Hematopoietic multipotent progenitor cell treated with erythropoietin and hydrocortisone succinate and interleukin-3 and kit ligand, for 15 days (in vitro differentiated cells): ENCODE data around the gene GPC5.

ENCODE experiments used
- DNase-seq: peaks from one replicate; pipeline ENCODE4 v3.0.0-alpha.2; 2015; ENCODE audit warnings: low spot score

GPC5 gene

DNA sequence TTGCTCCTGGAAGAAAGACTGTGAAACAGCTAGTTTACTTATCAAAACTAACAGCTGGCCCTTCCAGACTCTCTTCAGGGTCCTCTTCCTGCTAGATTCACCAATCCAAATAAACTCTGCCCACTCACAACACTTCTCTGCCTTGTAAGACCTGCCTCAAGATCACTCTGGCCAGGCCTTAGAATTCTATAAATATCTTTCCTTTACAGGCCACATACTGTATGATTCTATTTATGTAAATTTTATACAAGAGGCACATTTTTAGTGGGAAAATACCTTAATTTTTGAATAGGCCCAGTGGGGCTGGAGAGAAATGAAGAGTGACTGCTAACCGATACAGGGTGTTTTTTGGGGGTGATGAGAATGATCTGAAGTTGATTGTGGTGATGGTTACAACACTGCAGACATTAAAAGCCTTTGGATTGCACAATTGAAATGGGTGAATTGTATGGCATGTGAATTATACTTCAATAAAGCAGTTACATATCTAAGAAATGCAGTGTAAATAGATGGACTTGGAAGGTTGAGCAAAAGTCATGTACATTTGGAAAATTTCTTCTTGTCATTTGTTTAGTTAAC, 141.8 kb downstream of the GPC5 start:
- DNase-seq = no peak

DNA sequence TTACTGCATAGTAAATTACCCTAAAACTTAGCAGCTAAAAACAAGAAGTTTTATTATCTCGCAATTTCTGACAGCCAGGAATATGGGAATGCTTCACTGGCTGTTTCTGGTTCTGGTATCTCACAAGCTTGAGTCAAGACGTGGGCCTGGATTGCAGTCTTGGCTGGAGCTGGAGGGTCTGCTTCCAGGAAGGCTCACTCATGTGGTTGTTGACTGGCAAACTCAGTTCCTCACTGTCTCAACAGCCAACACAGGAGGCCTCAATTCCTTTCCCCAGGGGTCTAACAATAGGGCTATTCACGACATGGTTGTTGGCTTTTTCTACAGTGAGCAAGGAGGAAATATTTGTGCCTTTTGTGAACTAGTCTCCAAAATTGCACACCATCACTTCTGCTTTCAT, 146.3 kb downstream of the GPC5 start:
- DNase-seq = no peak

DNA sequence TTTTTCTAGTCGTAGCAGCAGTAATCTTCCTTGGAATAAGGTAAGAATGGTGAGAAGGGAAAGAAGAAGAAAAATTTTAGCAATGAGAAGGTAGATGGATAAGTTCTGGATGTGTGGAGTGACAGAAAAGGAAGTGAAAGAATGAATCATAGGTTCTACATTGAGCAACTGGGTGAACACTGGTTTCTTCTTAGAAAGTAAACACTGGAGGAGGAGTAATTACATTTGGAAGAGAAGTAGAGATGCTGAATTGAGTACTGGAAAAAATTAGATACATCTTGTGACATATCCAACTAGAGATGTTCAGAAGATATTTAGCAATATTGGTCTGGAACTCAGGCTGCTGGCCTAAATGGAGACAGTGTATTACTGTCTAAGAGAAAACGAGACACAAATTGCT, 148.5 kb downstream of the GPC5 start:
- DNase-seq = no peak

DNA sequence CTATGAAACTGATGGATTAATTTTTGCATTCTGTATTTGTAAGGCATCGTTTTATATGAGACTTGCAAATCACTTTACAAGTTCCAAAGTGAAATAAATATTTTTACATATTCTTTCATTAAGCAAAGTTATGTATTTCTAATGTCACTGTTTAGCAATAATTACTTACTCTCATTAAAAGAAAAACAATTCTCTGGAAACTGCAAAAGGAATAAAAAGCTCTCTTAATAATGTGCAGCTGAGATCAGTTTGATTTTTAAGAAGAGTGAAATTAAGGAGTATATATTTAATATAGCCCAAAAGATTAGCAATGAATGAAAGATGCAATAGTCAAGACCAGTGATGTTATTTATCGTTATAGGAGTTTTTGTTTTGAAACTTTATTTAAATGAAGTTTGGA, 155.2 kb downstream of the GPC5 start:
- no peak for DNase-seq

DNA sequence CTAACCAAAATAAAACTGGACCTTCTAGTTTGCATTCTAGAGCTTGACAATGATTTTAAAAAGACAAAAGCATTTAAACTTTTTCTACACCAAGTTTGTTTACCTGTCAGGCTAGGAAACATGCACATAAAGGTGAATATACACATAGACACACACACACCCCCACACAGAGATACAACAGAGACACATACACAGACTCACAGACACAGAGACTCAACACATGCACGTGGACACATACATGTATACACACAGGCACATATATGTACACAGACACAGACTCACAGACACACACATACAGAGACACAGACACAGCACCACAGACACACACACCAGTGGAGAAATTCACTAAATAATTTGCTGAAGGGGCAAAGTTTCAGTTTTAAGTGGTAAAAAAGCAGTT, 155.7 kb downstream of the GPC5 start:
- no peak for DNase-seq

DNA sequence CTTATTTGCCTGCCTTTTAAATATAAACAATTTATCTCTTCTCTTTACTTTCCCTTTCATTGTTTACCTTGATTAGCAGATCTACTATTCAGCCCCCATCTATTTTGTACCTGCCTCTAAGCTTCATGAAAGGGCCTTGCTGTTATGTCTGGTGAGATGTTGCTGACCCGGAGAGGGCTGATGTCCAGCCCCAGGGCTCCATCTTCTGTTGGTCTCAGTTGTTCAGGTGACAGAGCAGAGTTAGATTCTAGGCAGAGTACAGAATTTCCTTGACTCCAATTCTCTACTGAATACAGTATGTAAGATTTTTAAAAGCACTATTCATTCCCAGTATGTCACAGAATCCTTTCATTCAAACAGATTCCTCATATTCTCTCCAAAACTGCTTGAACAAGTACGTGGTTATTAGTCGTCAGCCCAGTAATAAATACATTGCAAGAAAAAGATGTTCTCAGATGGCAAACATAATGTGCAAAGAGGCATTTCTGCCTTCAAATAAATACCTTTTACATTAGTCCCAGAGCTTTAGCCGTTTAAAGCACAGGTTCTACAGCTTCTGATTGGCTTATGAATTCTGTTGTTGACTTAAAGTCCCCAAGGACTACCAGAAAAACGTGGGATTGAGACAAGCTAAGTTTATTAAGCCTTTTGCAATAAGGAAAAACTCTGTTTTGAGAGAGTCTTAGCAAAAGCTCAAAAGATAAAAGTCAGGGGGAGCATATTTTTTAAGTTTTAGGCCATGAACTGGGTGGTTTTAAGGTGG, 159.1 kb downstream of the GPC5 start:
- no peak for DNase-seq

DNA sequence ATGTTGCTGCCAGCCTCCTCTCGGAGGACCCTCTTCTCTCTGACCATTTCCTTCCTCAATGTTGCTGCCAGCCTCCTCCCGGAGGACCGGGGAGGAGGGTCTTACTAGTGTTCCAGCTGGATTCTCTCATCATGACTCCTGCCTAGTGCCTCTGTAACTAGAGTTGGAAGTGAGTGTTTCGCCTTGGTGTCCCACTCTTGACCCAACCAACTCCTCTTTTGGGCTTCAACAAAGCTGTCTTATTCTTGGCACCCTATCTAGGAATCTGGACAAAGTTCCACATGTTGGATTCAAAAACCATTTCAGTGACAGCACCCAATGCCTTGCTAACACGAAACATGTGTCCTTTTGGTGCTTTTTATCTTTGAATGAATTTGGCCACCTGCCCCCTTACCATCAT, 165.4 kb downstream of the GPC5 start:
- DNase-seq = no peak

DNA sequence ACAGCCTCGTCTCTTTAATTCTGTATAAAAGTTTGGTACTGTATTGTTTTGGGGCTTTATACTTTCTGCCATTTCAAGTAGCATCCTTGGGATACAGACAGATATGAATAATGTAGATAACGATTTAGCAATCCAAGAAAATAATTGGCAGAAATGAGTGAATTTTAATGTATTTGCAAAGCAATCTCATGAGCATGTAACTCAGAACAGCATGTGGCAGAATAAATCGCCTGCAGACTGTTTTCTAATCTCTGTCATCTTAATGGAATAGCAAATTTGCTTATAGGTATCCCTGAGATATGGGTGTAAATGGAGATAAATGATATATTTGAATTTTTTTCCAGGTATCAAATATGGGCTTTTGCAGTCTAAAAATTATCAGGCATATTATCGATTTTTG, 166.0 kb downstream of the GPC5 start:
- no peak for DNase-seq

DNA sequence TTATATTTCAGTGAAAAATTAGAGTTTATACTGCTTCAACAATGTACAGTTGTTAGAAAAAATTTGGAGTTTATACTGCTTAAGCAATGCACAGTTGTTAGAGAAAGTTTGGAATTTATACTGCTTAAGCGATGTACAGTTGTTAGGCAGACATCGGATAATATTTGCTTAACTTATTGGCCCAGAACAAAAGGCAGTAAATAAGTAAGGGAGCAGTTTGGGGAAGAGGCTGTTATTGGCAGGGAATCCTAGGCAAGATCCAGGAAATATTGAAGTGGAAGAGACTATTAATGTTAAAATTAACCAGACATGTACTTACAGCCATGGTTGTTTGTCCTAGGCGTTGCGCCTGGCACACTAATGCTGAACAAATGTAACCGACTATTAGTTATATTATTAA, 166.9 kb downstream of the GPC5 start:
- no peak for DNase-seq

DNA sequence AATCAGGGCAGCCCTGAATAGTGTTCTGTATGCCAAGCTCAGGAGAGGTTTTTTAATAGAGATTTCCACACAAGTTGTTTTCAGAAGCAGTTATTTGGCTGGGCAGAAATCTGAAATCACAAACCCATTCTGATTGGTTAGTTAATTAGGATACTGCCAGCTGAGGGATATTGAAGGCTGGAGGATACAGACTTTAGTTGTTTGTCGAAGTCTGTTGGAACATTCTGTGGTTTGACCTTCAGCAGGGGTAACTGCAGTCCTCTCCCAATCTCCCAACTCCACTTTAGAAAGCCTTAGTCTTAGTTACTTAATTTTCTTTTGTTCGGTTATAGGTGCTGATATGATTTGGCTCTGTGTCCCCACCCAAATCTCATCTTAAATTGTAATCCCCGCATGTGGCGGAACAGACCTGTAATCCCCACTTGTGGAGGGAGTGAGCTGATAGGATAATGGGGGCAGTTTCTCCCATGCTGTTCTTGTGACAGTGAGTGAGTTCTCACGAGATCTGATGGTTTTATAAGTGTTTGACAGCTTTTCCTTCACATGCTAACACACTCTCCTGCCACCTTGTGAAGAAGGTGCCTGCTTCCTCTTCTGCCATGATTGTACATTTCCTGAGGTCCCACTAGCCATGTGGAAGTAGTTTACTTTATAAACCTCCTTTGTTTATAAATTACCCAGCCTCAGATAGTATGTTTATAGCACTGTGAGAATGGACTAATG, 169.2 kb downstream of the GPC5 start:
- DNase-seq = no peak

DNA sequence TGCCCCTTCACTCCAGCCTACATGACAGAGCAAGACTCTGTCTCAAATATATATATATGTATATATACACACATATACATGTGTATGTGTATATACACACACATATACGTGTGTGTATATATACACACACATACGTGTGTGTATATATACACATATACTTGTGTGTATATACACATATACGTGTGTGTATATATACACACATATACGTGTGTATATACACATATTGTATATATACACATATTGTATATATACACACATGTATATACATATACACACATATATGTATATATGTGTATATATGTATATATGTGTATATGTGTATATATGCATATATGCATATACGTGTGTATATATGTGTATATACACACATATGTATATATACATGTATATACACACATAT, 173.3 kb downstream of the GPC5 start:
- no peak for DNase-seq

DNA sequence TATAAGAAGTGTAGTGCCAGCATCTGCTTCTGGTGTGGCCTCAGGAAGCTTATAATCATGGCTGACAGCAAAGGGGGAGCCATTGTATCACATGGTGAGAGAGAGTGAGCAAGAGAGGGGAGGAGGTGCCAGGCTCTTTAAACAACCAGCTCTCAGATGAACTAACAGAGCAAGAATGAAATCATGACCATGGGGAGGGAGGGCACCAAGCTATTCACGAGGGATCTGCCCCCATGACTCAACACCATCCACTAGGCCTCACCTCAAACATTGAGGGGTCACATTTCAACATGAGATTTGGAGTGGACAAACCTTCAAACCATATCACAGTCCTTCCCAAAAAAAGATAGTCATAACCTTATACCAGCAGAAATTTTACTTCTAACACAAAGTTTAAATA, 174.0 kb downstream of the GPC5 start:
- no peak for DNase-seq

DNA sequence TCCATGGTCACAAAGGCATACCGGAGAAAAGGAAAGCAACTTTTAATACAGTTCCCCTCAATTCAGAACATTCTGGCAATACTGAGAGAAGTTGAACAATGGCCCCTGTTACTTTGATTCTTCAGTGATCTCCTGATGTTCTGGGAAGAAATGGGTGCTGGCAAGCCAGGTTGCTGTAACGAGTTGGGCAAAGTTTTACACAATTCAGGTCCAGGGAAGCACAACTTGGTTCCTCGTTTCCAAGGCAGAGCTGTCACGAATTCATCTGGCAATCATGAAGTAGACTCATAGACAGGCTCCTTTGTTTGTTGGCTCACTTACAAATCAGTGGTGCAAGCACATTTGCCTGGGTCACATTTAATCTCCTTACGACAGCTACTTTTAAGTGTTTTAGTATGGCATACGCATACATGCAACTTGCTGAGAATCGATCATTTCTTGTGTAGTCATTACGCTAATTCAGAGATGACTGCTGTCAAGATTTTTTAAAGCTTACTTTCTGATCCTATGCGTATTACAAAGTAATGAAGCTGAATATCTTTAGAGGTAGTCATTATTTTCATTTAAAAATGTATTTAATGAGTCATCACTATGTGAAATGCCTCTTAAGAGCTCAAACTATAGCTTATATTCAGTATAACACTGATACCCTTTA, 174.7 kb downstream of the GPC5 start:
- DNase-seq = no peak

DNA sequence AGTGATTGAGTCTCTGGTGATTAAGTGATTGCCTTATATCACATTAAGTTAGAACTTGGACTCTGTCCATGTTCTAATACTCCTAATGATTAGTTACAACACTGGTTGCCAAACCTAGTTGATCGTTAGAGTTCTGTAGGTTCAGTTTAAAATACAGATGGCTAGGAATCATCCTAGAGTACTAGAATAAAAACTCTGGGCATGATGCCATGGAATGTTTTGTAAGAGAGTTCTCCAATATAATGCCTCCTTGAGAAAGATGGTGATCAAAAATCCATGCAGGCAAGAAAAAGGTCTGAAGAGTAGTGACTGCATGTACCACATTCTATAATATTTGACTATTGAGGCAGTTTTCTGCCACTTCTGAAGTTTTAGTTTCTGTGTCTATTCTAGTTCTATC, 176.3 kb downstream of the GPC5 start:
- DNase-seq = no peak

DNA sequence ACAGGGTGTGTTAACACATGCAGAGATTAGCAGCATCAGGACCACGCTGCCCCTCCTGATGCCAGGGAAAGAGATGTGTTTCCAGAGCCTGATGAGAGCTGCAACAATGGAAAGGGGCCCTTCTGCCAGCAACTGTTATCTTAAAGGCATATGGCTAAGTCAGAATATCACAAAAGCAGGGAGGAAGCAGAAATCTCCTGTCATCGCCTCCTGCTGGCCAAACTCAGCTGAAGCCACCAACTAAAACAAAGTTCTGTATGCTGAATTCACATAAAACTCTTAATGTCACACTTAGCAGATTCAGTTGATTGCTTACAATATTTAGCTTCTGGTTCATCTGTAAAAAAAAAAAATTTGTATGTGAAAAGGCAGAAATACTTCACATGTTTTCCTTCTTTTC, 178.2 kb downstream of the GPC5 start:
- no peak for DNase-seq

DNA sequence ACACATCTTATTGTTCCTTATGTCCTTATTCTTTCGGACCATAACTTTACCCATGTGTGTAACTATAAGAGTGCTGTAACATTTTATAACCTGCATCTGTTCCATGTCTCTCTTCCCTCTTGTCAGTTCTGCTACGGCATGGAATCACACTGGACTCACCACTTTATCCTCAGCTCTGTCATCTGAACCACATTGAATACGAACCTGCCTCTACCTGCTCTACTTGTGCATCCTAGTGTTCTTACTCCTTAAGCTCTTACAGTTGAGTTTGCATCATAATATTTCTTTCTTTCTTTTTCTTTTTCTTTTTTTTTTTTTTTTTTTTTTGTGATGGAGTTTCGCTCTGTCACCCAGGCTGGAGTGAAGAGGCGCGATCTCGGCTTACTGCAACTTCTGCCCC, 180.9 kb downstream of the GPC5 start:
- no peak for DNase-seq

DNA sequence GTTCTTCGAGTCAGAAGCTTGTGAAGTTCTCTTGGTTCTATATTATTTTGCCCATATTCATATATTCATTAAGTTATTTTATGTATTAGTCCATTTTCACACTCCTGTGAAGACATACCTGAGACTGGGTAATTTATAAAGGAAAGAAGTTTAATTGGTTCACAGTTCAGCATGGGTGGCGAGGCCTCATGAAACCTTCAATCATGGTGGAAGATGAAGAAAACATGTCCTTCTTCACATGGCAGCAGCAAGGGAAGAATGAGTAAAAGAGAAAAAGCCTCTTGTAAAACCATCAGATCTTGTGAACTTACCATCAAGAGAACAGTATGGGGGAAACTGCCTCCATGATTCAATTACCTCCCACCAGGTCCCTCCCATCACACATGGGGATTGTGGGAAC, 182.3 kb downstream of the GPC5 start:
- no peak for DNase-seq

DNA sequence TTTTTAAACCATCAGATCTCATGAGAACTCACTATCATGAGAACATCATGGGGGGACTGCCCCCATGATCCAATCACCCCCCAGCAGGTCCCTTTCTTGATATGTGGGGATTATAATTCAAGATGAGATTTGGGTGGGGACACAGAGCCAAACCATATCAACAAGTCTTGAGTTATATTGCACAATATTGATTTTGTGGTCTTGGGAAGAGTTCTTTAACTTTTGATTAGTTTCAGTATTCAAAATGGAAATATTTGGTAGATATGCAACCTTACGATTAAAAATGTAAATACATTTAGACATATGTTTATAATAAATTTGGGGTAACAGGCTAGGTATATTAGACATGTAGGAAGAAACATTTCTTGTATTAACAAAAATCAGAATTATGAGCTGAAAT, 188.2 kb downstream of the GPC5 start:
- DNase-seq = no peak

DNA sequence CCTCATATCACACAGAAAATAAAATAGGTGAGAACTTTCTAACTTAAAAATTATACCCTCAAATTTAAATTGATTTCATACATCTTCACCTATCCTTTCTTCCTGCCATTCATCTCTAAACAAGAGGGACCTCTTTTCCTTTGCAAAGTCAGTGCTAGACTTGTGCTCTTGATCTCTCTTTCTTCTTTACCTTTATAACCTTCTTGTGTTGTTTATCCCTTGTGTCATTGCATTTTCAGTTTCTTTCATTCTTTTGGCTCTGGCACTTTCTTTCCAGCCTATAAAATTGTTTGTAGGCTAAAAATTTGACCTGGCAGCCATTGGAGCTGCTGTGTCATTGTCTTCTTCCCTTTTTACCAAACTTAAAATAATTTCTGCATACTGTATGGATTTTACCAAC, 190.1 kb downstream of the GPC5 start:
- no peak for DNase-seq

DNA sequence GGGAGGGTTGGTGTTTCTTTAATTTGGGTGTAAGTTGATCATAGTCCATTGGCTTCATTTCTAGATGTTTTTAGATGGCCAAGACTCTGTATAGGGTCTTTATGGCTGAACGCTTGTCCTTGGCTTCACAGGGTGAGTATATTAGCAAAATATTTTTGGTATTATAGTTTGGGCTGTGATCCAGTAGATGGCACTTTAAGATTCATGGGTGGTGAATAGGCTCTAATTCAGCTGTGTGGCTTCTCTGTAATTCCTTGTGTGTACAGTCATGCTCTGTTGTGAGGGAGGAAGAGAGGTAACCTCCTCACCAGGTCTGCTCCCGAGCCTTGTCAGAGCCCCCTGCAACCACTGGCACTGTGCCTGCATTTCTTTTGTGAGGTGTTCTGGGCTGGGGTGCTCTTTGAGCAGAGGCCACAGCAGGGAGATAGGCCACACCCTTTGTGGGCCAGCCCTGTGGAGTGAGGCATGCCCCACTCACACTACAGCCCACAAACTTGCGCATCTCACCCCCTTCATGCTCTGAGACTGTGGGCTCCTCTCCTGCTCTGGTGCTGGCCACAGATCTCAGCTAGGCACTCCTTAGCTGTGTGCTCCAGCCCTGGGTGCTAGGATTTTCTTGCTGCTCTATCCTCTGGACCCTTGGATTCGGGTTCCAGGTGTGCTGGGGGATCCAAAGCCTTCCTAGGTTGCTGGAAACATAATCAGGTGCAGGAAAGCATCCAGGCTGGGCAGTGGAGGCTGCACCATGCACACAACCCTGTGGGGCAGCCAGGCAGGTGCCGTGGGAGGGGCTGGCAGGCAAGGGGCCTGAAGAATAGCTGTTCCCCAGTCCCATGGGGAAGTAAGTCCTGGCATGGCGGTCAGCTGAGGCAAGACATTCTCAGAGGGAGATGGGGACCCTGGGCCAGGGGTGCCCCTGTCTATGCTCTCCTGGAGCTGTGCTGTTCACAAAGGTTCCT, 193.9 kb downstream of the GPC5 start:
- DNase-seq = no peak

DNA sequence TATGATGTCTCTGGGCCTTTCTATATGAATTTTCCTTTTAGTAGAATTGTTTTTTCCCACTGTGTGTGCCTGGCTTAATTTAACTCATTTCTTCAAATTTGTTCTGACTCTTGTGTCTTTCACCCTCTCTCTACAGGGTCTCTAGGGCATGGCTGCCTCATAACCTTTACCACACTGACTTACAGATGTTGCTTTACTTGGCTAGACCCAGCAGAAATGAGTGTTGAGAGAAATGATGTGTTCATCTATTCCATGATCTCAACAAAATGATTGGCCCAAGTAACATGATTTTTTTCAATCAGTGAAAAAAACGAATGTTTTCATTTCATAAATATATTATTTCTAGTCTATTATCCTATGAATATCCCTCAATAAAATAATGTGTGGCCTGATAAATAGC, 195.0 kb downstream of the GPC5 start:
- DNase-seq = no peak

DNA sequence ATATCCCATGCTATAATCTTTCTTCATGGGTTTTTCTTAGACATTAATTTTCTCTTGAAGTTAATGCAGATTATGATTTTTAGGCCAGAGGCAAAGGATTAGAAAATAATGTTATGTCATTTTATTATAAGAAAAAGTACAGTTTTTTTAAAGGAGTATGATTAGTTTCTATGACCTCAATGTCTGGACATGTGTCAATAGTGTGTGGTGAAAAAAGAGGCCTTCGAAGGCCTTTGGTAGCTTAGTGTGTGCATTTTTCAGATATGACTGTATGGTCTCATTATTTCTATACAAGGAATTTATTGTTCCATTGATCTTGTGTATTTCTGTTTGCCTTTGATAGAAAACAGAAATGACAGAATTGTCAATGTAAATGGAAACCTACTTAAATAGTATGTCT, 195.6 kb downstream of the GPC5 start:
- DNase-seq = no peak
